Measurements from ENCODE around the gene AGBL4.
A peak's percentile ranks its signal among the peaks of the same experiment; 100 is the strongest.

AGBL4 gene

GRCh38 chr1:48803474-48803873, 1220.3 kb downstream of the AGBL4 start:
- no peak for DNase-seq

GRCh38 chr1:48794816-48795215, 1228.9 kb downstream of the AGBL4 start:
- no peak for DNase-seq

GRCh38 chr1:48793863-48794262, 1229.9 kb downstream of the AGBL4 start:
- DNase-seq = no peak

GRCh38 chr1:48792961-48793360, 1230.8 kb downstream of the AGBL4 start:
- DNase-seq = no peak

GRCh38 chr1:48790397-48790796, 1233.4 kb downstream of the AGBL4 start:
- no peak for DNase-seq

- no peak for DNase-seq
These were observed 1233.9 kb downstream of the AGBL4 start for GRCh38 chr1:48789903-48790302.

- no peak for DNase-seq
These were observed 1237.9 kb downstream of the AGBL4 start for GRCh38 chr1:48785869-48786268.

- no peak for DNase-seq
These were observed 1239.5 kb downstream of the AGBL4 start for GRCh38 chr1:48784301-48784700.

GRCh38 chr1:48777219-48777895, 1246.4 kb downstream of the AGBL4 start:
- no peak for DNase-seq

GRCh38 chr1:48776393-48777218, 1247.1 kb downstream of the AGBL4 start, which contains the start of gene BEND5:
TSS of gene BEND5 (minus strand) at chr1:48776891. CDS start at chr1:48776831, 60 bp downstream.
- DNase-seq = peak; percentile 74

GRCh38 chr1:48775831-48776392, 1247.8 kb downstream of the AGBL4 start:
- no peak for DNase-seq

- DNase-seq = no peak
These were observed 1250.6 kb downstream of the AGBL4 start for GRCh38 chr1:48773133-48773532.

- no peak for DNase-seq
These were observed 1251.5 kb downstream of the AGBL4 start for GRCh38 chr1:48772211-48772610.

- no peak for DNase-seq
These were observed 1252.2 kb downstream of the AGBL4 start for GRCh38 chr1:48771561-48771960.

- no peak for DNase-seq
These were observed 1255.7 kb downstream of the AGBL4 start for GRCh38 chr1:48767975-48768510.

GRCh38 chr1:48765335-48765734, 1258.4 kb downstream of the AGBL4 start:
- no peak for DNase-seq

GRCh38 chr1:48761986-48762385, 1261.8 kb downstream of the AGBL4 start:
- no peak for DNase-seq

- DNase-seq = no peak
These were observed 1262.3 kb downstream of the AGBL4 start for GRCh38 chr1:48761411-48761810.

- DNase-seq = no peak
These were observed 1262.9 kb downstream of the AGBL4 start for GRCh38 chr1:48760857-48761256.

- no peak for DNase-seq
These were observed 1264.8 kb downstream of the AGBL4 start for GRCh38 chr1:48758976-48759375.

GRCh38 chr1:48757363-48757762, 1266.4 kb downstream of the AGBL4 start:
- no peak for DNase-seq

- DNase-seq = no peak
These were observed 1267.0 kb downstream of the AGBL4 start for GRCh38 chr1:48756683-48757316.

GRCh38 chr1:48753293-48753692, 1270.5 kb downstream of the AGBL4 start:
- no peak for DNase-seq
